Stimulated activated naive CD8-positive, alpha-beta T cell treated with anti-CD3 and anti-CD28 coated beads, Interleukin-15, Interleukin-2, amounts not matched to agents 100 ng/mL and 50 ng/mL, for 24 hours (primary cell): Measurements from ENCODE around the gene F5.
"Not testable (repeated sequence)": the region's sequence is repeated elsewhere in the genome, so short reads cannot be mapped to it uniquely, and the experiment has no call there.

Experiments
- H3K27ac Mint-ChIP-seq: one replicate; pipeline ENCODE4 v1.8.0; 2021; ENCODE audit warnings: mild to moderate bottlenecking, mixed read lengths
- H3K27me3 Mint-ChIP-seq: one replicate; pipeline ENCODE4 v1.8.0; 2021; ENCODE audit warnings: mixed read lengths
- H3K36me3 Mint-ChIP-seq: one replicate; pipeline ENCODE4 v1.8.0; 2021; ENCODE audit warnings: low read depth, mixed read lengths
- H3K4me1 Mint-ChIP-seq: one replicate; pipeline ENCODE4 v1.8.0; 2021; ENCODE audit warnings: low read depth, mixed read lengths
- H3K4me3 Mint-ChIP-seq: one replicate; pipeline ENCODE4 v1.8.0; 2021; ENCODE audit warnings: mild to moderate bottlenecking, mixed read lengths
- H3K9me3 Mint-ChIP-seq: one replicate; pipeline ENCODE4 v1.8.0; 2021; ENCODE audit warnings: mixed read lengths

Gene F5

GRCh38 chr1:169515641-169516040, 70.6 kb downstream of the F5 start:
- no peaks in the 10 kb centered on the region for H3K27me3 Mint-ChIP-seq

GRCh38 chr1:169514566-169515270, 71.6 kb downstream of the F5 start:
- Mint-ChIP-seq H3K27ac (no peak overlapping the region), H3K4me1 (peaks cover 11% of the 10 kb centered on the region), H3K36me3 (peaks cover 81% of the 10 kb centered on the region), H3K27me3 (no peaks in the 10 kb centered on the region), H3K4me3 (no peak overlapping the region), H3K9me3 (no peaks in the 10 kb centered on the region)

More at GRCh38 chr1:169515641-169516040, 70.6 kb downstream of the F5 start:
- Mint-ChIP-seq H3K36me3 (peaks cover 90% of the 10 kb centered on the region), H3K4me1 (peaks cover 11% of the 10 kb centered on the region), H3K27ac (no peak overlapping the region), H3K4me3 (no peak overlapping the region), H3K9me3 (no peaks in the 10 kb centered on the region)

GRCh38 chr1:169513208-169513607, 73.1 kb downstream of the F5 start:
- peaks cover 65% of the 10 kb centered on the region for H3K36me3 Mint-ChIP-seq
- H3K27me3 Mint-ChIP-seq = no peaks in the 10 kb centered on the region
- H3K4me3 Mint-ChIP-seq = no peak overlapping the region
- H3K4me1 Mint-ChIP-seq = peaks cover 16% of the 10 kb centered on the region
- H3K27ac Mint-ChIP-seq = no peak overlapping the region
- H3K9me3 Mint-ChIP-seq = no peaks in the 10 kb centered on the region

GRCh38 chr1:169511316-169512005, 74.8 kb downstream of the F5 start:
- H3K27ac Mint-ChIP-seq = no peak overlapping the region
- no peak overlapping the region for H3K4me3 Mint-ChIP-seq
- H3K36me3 Mint-ChIP-seq = peaks cover 53% of the 10 kb centered on the region

GRCh38 chr1:169510060-169510459, 76.2 kb downstream of the F5 start:
- H3K36me3 Mint-ChIP-seq = peaks cover 39% of the 10 kb centered on the region
- no peak overlapping the region for H3K4me3 Mint-ChIP-seq
- H3K4me1 Mint-ChIP-seq = peaks cover 16% of the 10 kb centered on the region
- H3K9me3 Mint-ChIP-seq = no peaks in the 10 kb centered on the region
- no peak overlapping the region for H3K27ac Mint-ChIP-seq
- H3K27me3 Mint-ChIP-seq = no peaks in the 10 kb centered on the region

More at GRCh38 chr1:169511316-169512005, 74.8 kb downstream of the F5 start:
- Mint-ChIP-seq H3K27me3 (no peaks in the 10 kb centered on the region), H3K9me3 (no peaks in the 10 kb centered on the region), H3K4me1 (peaks cover 16% of the 10 kb centered on the region)

- H3K9me3 Mint-ChIP-seq = no peaks in the 10 kb centered on the region
- H3K27me3 Mint-ChIP-seq = no peaks in the 10 kb centered on the region
- peaks cover 16% of the 10 kb centered on the region for H3K4me1 Mint-ChIP-seq
- no peak overlapping the region for H3K27ac Mint-ChIP-seq
- peaks cover 31% of the 10 kb centered on the region for H3K36me3 Mint-ChIP-seq
- H3K4me3 Mint-ChIP-seq = no peak overlapping the region
Measured at GRCh38 chr1:169509354-169509753, 76.9 kb downstream of the F5 start.

- Mint-ChIP-seq H3K4me1 (peaks cover 16% of the 10 kb centered on the region), H3K9me3 (no peaks in the 10 kb centered on the region), H3K4me3 (no peak overlapping the region), H3K36me3 (peaks cover 28% of the 10 kb centered on the region), H3K27me3 (no peaks in the 10 kb centered on the region), H3K27ac (no peak overlapping the region)
Measured at GRCh38 chr1:169508432-169509338, 77.6 kb downstream of the F5 start.

- no peaks in the 10 kb centered on the region for H3K9me3 Mint-ChIP-seq
- H3K36me3 Mint-ChIP-seq = peaks cover 21% of the 10 kb centered on the region
- H3K27me3 Mint-ChIP-seq = no peaks in the 10 kb centered on the region
- H3K4me1 Mint-ChIP-seq = peaks cover 14% of the 10 kb centered on the region
- H3K4me3 Mint-ChIP-seq = no peak overlapping the region
- no peak overlapping the region for H3K27ac Mint-ChIP-seq
Measured at GRCh38 chr1:169507413-169507812, 78.9 kb downstream of the F5 start.

GRCh38 chr1:169503601-169504000, 82.7 kb downstream of the F5 start:
- H3K4me3 Mint-ChIP-seq, H3K9me3 Mint-ChIP-seq, H3K27ac Mint-ChIP-seq, H3K4me1 Mint-ChIP-seq, H3K27me3 Mint-ChIP-seq: not testable (repeated sequence)
- H3K36me3 Mint-ChIP-seq = peaks cover 27% of the 10 kb centered on the region

- Mint-ChIP-seq H3K4me1 (peaks cover 15% of the 10 kb centered on the region), H3K36me3 (peaks cover 31% of the 10 kb centered on the region), H3K4me3 (no peak overlapping the region), H3K27ac (no peak overlapping the region), H3K9me3 (peaks cover 4% of the 10 kb centered on the region), H3K27me3 (peaks cover 7% of the 10 kb centered on the region)
Measured at GRCh38 chr1:169499807-169500206, 86.5 kb downstream of the F5 start.

- Mint-ChIP-seq H3K4me3 (no peak overlapping the region), H3K9me3 (peaks cover 4% of the 10 kb centered on the region), H3K27ac (no peak overlapping the region), H3K36me3 (peaks cover 23% of the 10 kb centered on the region), H3K4me1 (peaks cover 19% of the 10 kb centered on the region), H3K27me3 (peaks cover 15% of the 10 kb centered on the region)
Measured at GRCh38 chr1:169497317-169497716, 89.0 kb downstream of the F5 start.

GRCh38 chr1:169495916-169496315, 90.4 kb downstream of the F5 start:
- H3K27me3 Mint-ChIP-seq = peaks cover 15% of the 10 kb centered on the region

GRCh38 chr1:169495046-169495775, 91.1 kb downstream of the F5 start:
- no peak overlapping the region for H3K4me3 Mint-ChIP-seq

More at GRCh38 chr1:169495916-169496315, 90.4 kb downstream of the F5 start:
- no peak overlapping the region for H3K4me3 Mint-ChIP-seq
- H3K9me3 Mint-ChIP-seq = peaks cover 4% of the 10 kb centered on the region
- peaks cover 31% of the 10 kb centered on the region for H3K4me1 Mint-ChIP-seq
- H3K27ac Mint-ChIP-seq = no peak overlapping the region
- peaks cover 23% of the 10 kb centered on the region for H3K36me3 Mint-ChIP-seq

GRCh38 chr1:169494343-169494742, 91.9 kb downstream of the F5 start:
- Mint-ChIP-seq H3K4me3 (no peak overlapping the region), H3K27me3 (peaks cover 15% of the 10 kb centered on the region), H3K27ac (no peak overlapping the region), H3K9me3 (no peaks in the 10 kb centered on the region), H3K4me1 (peaks cover 37% of the 10 kb centered on the region), H3K36me3 (peaks cover 10% of the 10 kb centered on the region)

More at GRCh38 chr1:169495046-169495775, 91.1 kb downstream of the F5 start:
- Mint-ChIP-seq H3K9me3 (no peaks in the 10 kb centered on the region), H3K27me3 (peaks cover 15% of the 10 kb centered on the region), H3K36me3 (peaks cover 19% of the 10 kb centered on the region), H3K27ac (no peak overlapping the region), H3K4me1 (peaks cover 32% of the 10 kb centered on the region)
